Right lobe of liver (tissue), 4 donors: ENCODE measurements around the gene CD63.

ENCODE experiments used
- POLR2A ChIP-seq: fragments of 450-650 bp; IDR thresholded peaks from one replicate; pipeline ENCODE4 v1.6.1; 2017; ENCODE audit warnings: antibody characterized with exemption, mild to moderate bottlenecking
- TF ChIP-seq, protein P1 (sequence below), 4 donors: fragments of 200-600 bp in 3 of 4; fragments of 450-650 bp in 1 of 4; IDR thresholded peaks; one replicate each; pipeline versions ENCODE4 v1.5.1 to v1.8.0; 2016 to 2022; ENCODE audit warnings: antibody characterized with exemption in 4 of 4, mild to moderate bottlenecking in 2 of 4
- donor health status: DM: no; HTN: no; CAD: no.
- donor health status: DM: no; HTN: no; CAD: no.
- donor health status: DM: no; HTN: yes; CAD: no.

DNA sequence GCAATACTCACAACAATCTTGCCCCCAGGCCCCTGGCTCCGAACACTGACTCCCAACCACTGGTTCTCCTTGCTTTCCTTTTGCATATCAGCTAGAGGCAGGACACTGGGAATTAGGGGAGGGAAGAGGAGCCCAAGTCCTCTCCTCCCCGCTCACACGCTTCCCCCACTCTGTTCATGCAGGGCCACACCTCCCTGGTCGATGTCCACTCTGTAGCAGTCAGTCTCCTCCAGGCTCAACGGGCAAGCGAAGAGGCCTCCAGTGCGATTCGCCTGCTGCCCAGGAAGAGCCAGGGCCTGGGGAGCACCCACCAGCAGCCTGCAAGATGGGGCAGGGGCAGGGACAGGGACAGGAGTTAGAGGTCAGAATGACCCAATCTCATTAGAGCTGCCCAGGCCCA is 25.9 kb downstream of the CD63 start:
- TF ChIP-seq, protein P1, sequence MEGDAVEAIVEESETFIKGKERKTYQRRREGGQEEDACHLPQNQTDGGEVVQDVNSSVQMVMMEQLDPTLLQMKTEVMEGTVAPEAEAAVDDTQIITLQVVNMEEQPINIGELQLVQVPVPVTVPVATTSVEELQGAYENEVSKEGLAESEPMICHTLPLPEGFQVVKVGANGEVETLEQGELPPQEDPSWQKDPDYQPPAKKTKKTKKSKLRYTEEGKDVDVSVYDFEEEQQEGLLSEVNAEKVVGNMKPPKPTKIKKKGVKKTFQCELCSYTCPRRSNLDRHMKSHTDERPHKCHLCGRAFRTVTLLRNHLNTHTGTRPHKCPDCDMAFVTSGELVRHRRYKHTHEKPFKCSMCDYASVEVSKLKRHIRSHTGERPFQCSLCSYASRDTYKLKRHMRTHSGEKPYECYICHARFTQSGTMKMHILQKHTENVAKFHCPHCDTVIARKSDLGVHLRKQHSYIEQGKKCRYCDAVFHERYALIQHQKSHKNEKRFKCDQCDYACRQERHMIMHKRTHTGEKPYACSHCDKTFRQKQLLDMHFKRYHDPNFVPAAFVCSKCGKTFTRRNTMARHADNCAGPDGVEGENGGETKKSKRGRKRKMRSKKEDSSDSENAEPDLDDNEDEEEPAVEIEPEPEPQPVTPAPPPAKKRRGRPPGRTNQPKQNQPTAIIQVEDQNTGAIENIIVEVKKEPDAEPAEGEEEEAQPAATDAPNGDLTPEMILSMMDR (IDR thresholded peaks at IDR 0.05): no peak
- no peak for TF ChIP-seq POLR2A
